Large intestine (tissue), 3 donors: ENCODE data around the gene SLC27A6. TPM values are rescaled to one million over a fixed set of nuclear protein-coding genes. Genes with fewer than 3 reads are reported as not detected.
"Not testable (repeated sequence)": the region's sequence is repeated elsewhere in the genome, so short reads cannot be mapped to it uniquely, and the experiment has no call there.

Source experiments
- DNase-seq, 2 donors: peaks; one replicate each; pipeline versions ENCODE4 v3.0.0 to v3.0.0-alpha.2; 2013
- H3K27ac ChIP-seq: one replicate; pipeline ENCODE4 v1.5.1; 2013; ENCODE audit warnings: low read length
- H3K27me3 ChIP-seq: 2 replicates; pipeline ENCODE4 v1.6.1; 2013; ENCODE audit warnings: low read length; ENCODE audit not compliant: control insufficient read depth, insufficient read depth
- H3K36me3 ChIP-seq: 2 replicates; pipeline ENCODE4 v1.6.1; 2013; ENCODE audit warnings: low read length; ENCODE audit not compliant: control insufficient read depth, insufficient read depth
- H3K4me1 ChIP-seq: one replicate; pipeline ENCODE4 v1.6.1; 2013; ENCODE audit warnings: low read length; ENCODE audit not compliant: control insufficient read depth, insufficient read depth
- H3K4me3 ChIP-seq: one replicate; pipeline ENCODE4 v1.5.1; 2013; ENCODE audit warnings: low read length
- H3K9me3 ChIP-seq: one replicate; pipeline ENCODE4 v1.6.1; 2013; ENCODE audit warnings: mild to moderate bottlenecking, low read depth, low read length, moderate library complexity; ENCODE audit not compliant: control insufficient read depth
- WGBS: methylation state at CpG from one replicate; pipeline ENCODE4 v1.1.5; 2013; ENCODE audit warnings: low lambda C conversion rate; ENCODE audit not compliant: insufficient coverage; 5-methylcytosine and 5-hydroxymethylcytosine counted together
- polyA plus RNA-seq: library from polyadenylated mRNA; unstranded; fragments of 120-200 nt; gene quantifications from one replicate; pipeline ENCODE4 v1.2.1, GENCODE V29; 2013

Gene SLC27A6
- polyA plus RNA-seq, 1 donor: 3.3 TPM

- Histone ChIP-seq H3K36me3 (no peaks in the 10 kb centered on the region), H3K4me3 (no peak overlapping the region)
Measured at GRCh38 chr5:129031886-129032683, 66.8 kb downstream of the SLC27A6 start.

GRCh38 chr5:129036257-129036656, 71.0 kb downstream of the SLC27A6 start:
- H3K27me3 ChIP-seq, H3K4me1 ChIP-seq, DNase-seq, H3K4me3 ChIP-seq, H3K36me3 ChIP-seq, H3K9me3 ChIP-seq, H3K27ac ChIP-seq: not testable (repeated sequence)
- no CpG with 5 or more reads among the region's 3 CpGs for WGBS

More at GRCh38 chr5:129031886-129032683, 66.8 kb downstream of the SLC27A6 start:
- Histone ChIP-seq H3K9me3 (no peaks in the 10 kb centered on the region), H3K27ac (no peak overlapping the region), H3K4me1 (no peaks in the 10 kb centered on the region), H3K27me3 (no peaks in the 10 kb centered on the region)
- no peak for DNase-seq

- Histone ChIP-seq H3K4me3 (no peak overlapping the region), H3K4me1 (no peaks in the 10 kb centered on the region), H3K36me3 (no peaks in the 10 kb centered on the region), H3K27ac (no peak overlapping the region), H3K27me3 (no peaks in the 10 kb centered on the region), H3K9me3 (no peaks in the 10 kb centered on the region)
- WGBS: 0% methylated on average over 1 of the region's 4 CpGs
- DNase-seq: no peak
Measured at GRCh38 chr5:129041196-129041881, 76.1 kb downstream of the SLC27A6 start.

- H3K27me3 ChIP-seq: no peaks in the 10 kb centered on the region
- no peak overlapping the region for H3K4me3 ChIP-seq
- no peaks in the 10 kb centered on the region for H3K9me3 ChIP-seq
- no peaks in the 10 kb centered on the region for H3K4me1 ChIP-seq
- WGBS: 100% methylated on average over 1 of the region's 4 CpGs
- no peaks in the 10 kb centered on the region for H3K36me3 ChIP-seq
- no peak for DNase-seq
- no peak overlapping the region for H3K27ac ChIP-seq
Measured at GRCh38 chr5:129042306-129042705, 77.0 kb downstream of the SLC27A6 start.

- H3K36me3 ChIP-seq: no peaks in the 10 kb centered on the region
- whole genome bisulfite sequencing: no CpG with 5 or more reads among the region's 1 CpG
- H3K4me1 ChIP-seq: no peaks in the 10 kb centered on the region
- no peak for DNase-seq
- no peak overlapping the region for H3K4me3 ChIP-seq
- H3K27ac ChIP-seq: no peak overlapping the region
- no peaks in the 10 kb centered on the region for H3K9me3 ChIP-seq
- no peaks in the 10 kb centered on the region for H3K27me3 ChIP-seq
Measured at GRCh38 chr5:129043894-129044293, 78.6 kb downstream of the SLC27A6 start.

- no peaks in the 10 kb centered on the region for H3K36me3 ChIP-seq
- no peak for DNase-seq
- H3K9me3 ChIP-seq: no peaks in the 10 kb centered on the region
- no peak overlapping the region for H3K4me3 ChIP-seq
- H3K27me3 ChIP-seq: no peaks in the 10 kb centered on the region
- no peak overlapping the region for H3K27ac ChIP-seq
- H3K4me1 ChIP-seq: no peaks in the 10 kb centered on the region
Measured at GRCh38 chr5:129046151-129046550, 80.9 kb downstream of the SLC27A6 start.

GRCh38 chr5:129048509-129048908, 83.2 kb downstream of the SLC27A6 start:
- Histone ChIP-seq H3K27ac (no peak overlapping the region), H3K9me3 (no peaks in the 10 kb centered on the region), H3K4me1 (no peaks in the 10 kb centered on the region), H3K27me3 (no peaks in the 10 kb centered on the region), H3K36me3 (no peaks in the 10 kb centered on the region), H3K4me3 (no peak overlapping the region)
- WGBS: 83% methylated on average over 1 of the region's 2 CpGs
- no peak for DNase-seq

GRCh38 chr5:129049126-129049799, 84.0 kb downstream of the SLC27A6 start:
- Histone ChIP-seq H3K4me1 (no peaks in the 10 kb centered on the region), H3K36me3 (no peaks in the 10 kb centered on the region), H3K9me3 (no peaks in the 10 kb centered on the region), H3K27me3 (no peaks in the 10 kb centered on the region), H3K4me3 (no peak overlapping the region), H3K27ac (no peak overlapping the region)
- no peak for DNase-seq
- 82% methylated on average over 2 of the region's 2 CpGs for WGBS

GRCh38 chr5:129051283-129051682, 86.0 kb downstream of the SLC27A6 start:
- H3K36me3 ChIP-seq: no peaks in the 10 kb centered on the region
- H3K27me3 ChIP-seq: no peaks in the 10 kb centered on the region
- H3K9me3 ChIP-seq: no peaks in the 10 kb centered on the region
- no peak overlapping the region for H3K4me3 ChIP-seq
- H3K4me1 ChIP-seq: no peaks in the 10 kb centered on the region
- 25% methylated on average over 2 of the region's 4 CpGs for WGBS
- DNase-seq: no peak
- no peak overlapping the region for H3K27ac ChIP-seq

- Histone ChIP-seq H3K4me1 (no peaks in the 10 kb centered on the region), H3K36me3 (no peaks in the 10 kb centered on the region)
Measured at GRCh38 chr5:129053438-129053837, 88.2 kb downstream of the SLC27A6 start.

More at GRCh38 chr5:129053438-129053837, 88.2 kb downstream of the SLC27A6 start:
- DNase-seq: no peak
- no peaks in the 10 kb centered on the region for H3K9me3 ChIP-seq
- H3K27ac ChIP-seq: no peak overlapping the region
- no peak overlapping the region for H3K4me3 ChIP-seq
- no peaks in the 10 kb centered on the region for H3K27me3 ChIP-seq
